Osteoblast (primary cell): ENCODE measurements around the gene JUN. TPM values are rescaled to one million over a fixed set of nuclear protein-coding genes. Genes with fewer than 3 reads are reported as not detected.

ENCODE experiments used
- DNase-seq: peaks from one replicate; pipeline ENCODE4 v3.0.0; 2011; ENCODE audit warnings: low spot score, mixed read lengths; ENCODE audit not compliant: insufficient read length; ENCODE audit errors: missing footprints
- H2AFZ ChIP-seq: 2 replicates; pipeline ENCODE4 v1.6.0; 2011; ENCODE audit warnings: mild to moderate bottlenecking, low read length
- H3K27ac ChIP-seq: 2 replicates; pipeline ENCODE4 v1.5.1; 2011; ENCODE audit warnings: mild to moderate bottlenecking, low read depth, low read length, moderate library complexity
- H3K27me3 ChIP-seq: 2 replicates; pipeline ENCODE4 v1.6.0; 2012; ENCODE audit warnings: mild to moderate bottlenecking, control low read depth, inconsistent platforms, low read length, moderate library complexity; ENCODE audit not compliant: insufficient read depth
- H3K36me3 ChIP-seq: 2 replicates; pipeline ENCODE4 v1.5.1; 2011; ENCODE audit warnings: mild to moderate bottlenecking, low read length, control low read depth, moderate library complexity; ENCODE audit not compliant: insufficient read depth
- H3K4me1 ChIP-seq: 2 replicates; pipeline ENCODE4 v1.5.1; 2011; ENCODE audit warnings: mild to moderate bottlenecking, low read length, control low read depth, moderate library complexity; ENCODE audit not compliant: insufficient read depth
- H3K4me2 ChIP-seq: 2 replicates; pipeline ENCODE4 v1.6.0; 2011; ENCODE audit warnings: mild to moderate bottlenecking, low read length; ENCODE audit not compliant: insufficient read depth
- H3K4me3 ChIP-seq: fragments of 200-600 bp; sonication (generic); 3 replicates; pipeline ENCODE4 v1.5.1; 2012; ENCODE audit warnings: mild to moderate bottlenecking, low read length, inconsistent platforms; ENCODE audit not compliant: insufficient read depth
- H3K79me2 ChIP-seq: 2 replicates; pipeline ENCODE4 v1.6.0; 2012; ENCODE audit warnings: mild to moderate bottlenecking, low read length, control low read depth, inconsistent platforms; ENCODE audit not compliant: insufficient read depth
- H3K9me3 ChIP-seq: 2 replicates; pipeline ENCODE4 v1.5.1; 2011; ENCODE audit warnings: low read depth, low read length, control low read depth
- H4K20me1 ChIP-seq: 2 replicates; pipeline ENCODE4 v1.6.0; 2012; ENCODE audit warnings: mild to moderate bottlenecking, low read length, control low read depth; ENCODE audit not compliant: insufficient read depth
- total RNA-seq: library from RNA; depleted of rRNA; stranded (reverse); fragments of >200 nt; gene quantifications from 2 replicates; pipeline ENCODE4 v1.2.3, GENCODE V29; 2012
- TF ChIP-seq, protein P1 (sequence below): IDR thresholded peaks from 2 replicates; pipeline ENCODE4 v1.5.1; 2011; ENCODE audit warnings: mild to moderate bottlenecking, low read depth, low read length, moderate library complexity; ENCODE audit errors: extremely low read depth

JUN gene
- total RNA-seq, 1 donor = 48.9 TPM

DNA sequence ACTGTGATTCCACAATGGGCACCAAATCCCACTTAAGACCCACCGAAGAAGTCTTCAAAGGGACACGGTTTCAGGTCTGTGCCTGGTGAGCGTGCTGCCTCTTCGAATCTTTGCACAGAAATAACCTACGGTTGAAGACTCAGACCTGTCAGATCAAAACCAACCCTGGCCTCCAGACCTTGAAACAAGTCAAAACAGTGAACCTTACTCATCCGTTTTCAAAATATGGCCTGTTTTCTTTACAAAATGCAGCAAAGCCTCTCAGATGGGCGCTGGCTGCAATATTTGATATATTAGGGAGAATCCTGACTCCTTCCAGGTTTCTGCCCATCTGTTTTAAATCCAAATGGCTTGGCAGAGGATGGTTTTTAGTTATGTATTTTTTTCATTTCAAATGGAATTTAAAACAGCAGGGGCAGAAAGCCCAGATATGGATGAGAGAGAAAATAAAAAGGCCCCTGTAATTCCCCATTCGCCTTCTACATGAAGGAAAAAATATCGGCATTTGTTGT lies 14.0 kb downstream of the JUN start:
- Histone ChIP-seq H4K20me1 (no peaks in the 10 kb centered on the region), H3K36me3 (no peaks in the 10 kb centered on the region), H3K27me3 (no peaks in the 10 kb centered on the region), H2AFZ (no peak overlapping the region), H3K27ac (no peak overlapping the region), H3K79me2 (no peaks in the 10 kb centered on the region), H3K4me2 (no peak overlapping the region), H3K4me3 (no peak overlapping the region), H3K9me3 (no peaks in the 10 kb centered on the region), H3K4me1 (peaks cover 23% of the 10 kb centered on the region)
- no peak for DNase-seq
- TF ChIP-seq, protein P1, sequence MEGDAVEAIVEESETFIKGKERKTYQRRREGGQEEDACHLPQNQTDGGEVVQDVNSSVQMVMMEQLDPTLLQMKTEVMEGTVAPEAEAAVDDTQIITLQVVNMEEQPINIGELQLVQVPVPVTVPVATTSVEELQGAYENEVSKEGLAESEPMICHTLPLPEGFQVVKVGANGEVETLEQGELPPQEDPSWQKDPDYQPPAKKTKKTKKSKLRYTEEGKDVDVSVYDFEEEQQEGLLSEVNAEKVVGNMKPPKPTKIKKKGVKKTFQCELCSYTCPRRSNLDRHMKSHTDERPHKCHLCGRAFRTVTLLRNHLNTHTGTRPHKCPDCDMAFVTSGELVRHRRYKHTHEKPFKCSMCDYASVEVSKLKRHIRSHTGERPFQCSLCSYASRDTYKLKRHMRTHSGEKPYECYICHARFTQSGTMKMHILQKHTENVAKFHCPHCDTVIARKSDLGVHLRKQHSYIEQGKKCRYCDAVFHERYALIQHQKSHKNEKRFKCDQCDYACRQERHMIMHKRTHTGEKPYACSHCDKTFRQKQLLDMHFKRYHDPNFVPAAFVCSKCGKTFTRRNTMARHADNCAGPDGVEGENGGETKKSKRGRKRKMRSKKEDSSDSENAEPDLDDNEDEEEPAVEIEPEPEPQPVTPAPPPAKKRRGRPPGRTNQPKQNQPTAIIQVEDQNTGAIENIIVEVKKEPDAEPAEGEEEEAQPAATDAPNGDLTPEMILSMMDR = no peak

DNA sequence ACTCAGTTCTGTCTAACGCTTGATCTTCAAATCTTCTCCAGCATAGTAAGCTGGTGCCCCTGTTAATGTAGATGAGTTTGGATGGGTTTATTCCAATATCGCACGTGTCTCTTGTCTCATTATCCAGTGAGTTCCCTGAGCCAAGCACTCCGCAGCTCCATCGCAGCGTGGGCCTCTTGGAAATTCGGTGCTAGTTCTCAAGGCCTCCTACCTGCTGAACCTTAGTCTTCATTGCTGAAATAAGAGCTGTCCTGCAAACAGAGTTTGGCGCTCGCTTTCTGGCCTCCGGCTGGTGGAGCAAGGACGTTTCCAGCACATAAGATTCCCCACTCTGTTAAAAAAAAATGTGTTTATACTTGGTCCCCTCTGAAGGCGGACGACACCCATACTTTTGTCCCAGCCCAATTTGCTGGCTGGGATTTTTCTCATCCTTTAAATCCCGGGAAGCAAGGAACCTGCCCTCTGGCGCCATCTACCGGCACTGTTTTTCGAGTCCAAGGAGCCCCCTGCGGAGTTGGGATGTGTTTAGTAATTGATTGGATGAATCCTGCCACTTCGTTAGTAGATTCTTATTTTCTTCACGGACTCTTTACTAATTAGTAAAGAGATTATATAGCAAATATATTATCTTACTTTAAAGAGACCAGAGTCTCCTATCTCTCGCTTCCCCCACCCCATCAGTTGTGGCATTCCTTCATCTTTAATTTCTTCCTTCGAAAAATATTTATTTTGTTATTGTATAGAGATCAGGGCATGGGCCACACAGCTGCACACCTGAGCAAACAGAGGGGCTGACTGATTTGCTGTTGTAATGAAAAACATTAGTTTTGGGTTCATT lies 14.7 kb downstream of the JUN start:
- H2AFZ ChIP-seq = no peak overlapping the region
- H3K4me2 ChIP-seq = no peak overlapping the region
- DNase-seq = no peak

DNA sequence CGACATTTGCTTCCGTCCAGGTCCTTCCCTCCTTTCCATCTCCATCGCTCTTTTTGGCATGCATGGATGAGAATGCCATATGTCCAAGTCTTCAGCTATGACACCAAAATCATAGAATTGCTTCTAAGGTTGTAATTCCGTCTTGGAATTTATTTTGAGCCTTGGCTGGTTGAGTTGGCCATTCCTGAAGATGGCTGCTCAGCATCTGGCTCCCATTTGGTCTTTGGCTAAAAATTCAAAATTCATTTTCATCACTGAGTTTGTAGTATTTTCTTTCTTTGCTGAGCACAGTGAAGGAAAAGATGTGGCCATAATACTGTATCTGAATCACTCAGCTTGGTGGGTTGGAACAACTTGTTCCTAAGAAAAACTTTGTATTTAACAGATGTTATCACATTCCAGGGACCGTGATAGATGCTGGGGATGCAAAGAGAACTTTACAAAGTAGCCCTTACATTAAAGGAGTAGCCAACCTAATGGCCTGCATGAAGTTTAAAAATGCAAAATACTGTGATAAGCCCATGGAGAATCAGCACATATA lies 15.6 kb downstream of the JUN start:
- TF ChIP-seq, protein P1 = no peak
- Histone ChIP-seq H3K27ac (no peak overlapping the region), H3K27me3 (no peaks in the 10 kb centered on the region), H3K4me2 (no peak overlapping the region), H3K79me2 (no peaks in the 10 kb centered on the region), H3K36me3 (no peaks in the 10 kb centered on the region), H2AFZ (no peak overlapping the region), H4K20me1 (no peaks in the 10 kb centered on the region), H3K4me1 (peaks cover 28% of the 10 kb centered on the region), H3K9me3 (no peaks in the 10 kb centered on the region), H3K4me3 (no peak overlapping the region)
- no peak for DNase-seq

More for the DNA sequence above, 14.7 kb downstream of the JUN start:
- Histone ChIP-seq H3K27me3 (no peaks in the 10 kb centered on the region), H3K4me3 (no peak overlapping the region), H3K27ac (no peak overlapping the region), H3K36me3 (no peaks in the 10 kb centered on the region), H3K79me2 (no peaks in the 10 kb centered on the region), H3K4me1 (peaks cover 27% of the 10 kb centered on the region), H3K9me3 (no peaks in the 10 kb centered on the region), H4K20me1 (no peaks in the 10 kb centered on the region)
- TF ChIP-seq, protein P1 = peak; percentile 94

DNA sequence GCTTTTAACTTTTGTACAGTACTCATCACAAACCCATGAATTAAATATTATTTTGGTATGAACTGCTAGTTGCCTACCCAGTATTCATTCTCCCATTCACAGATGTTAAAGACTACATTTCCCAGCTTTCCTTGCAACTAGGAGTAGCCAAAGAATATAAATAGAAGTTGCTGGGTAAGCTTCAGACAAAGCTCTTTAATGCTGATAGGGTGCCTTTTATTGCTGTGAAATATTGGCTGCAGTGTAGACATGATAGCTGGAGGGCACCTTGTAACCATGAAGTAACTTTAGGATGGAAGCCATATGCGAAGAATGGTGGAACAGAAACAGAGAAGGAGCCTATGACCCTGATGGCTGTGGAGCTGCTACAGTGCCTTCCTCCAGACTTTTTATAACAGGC lies 16.7 kb downstream of the JUN start:
- no peak for DNase-seq
- Histone ChIP-seq H3K4me3 (no peak overlapping the region), H3K27me3 (no peaks in the 10 kb centered on the region), H3K4me2 (no peak overlapping the region), H3K79me2 (no peaks in the 10 kb centered on the region), H2AFZ (no peak overlapping the region), H3K27ac (no peak overlapping the region), H3K9me3 (no peaks in the 10 kb centered on the region), H4K20me1 (no peaks in the 10 kb centered on the region), H3K4me1 (peaks cover 34% of the 10 kb centered on the region), H3K36me3 (no peaks in the 10 kb centered on the region)
- TF ChIP-seq, protein P1 = no peak
